ENCODE data around the gene GCSAM.
A peak's percentile ranks its signal among the peaks of the same experiment; 100 is the strongest.

GCSAM gene

GRCh38 chr3:112129925-112130637 is 3.0 kb downstream of the GCSAM start:
- DNase-seq (ENCODE audit: low spot score): no peak

GRCh38 chr3:112128843-112129727 is 4.0 kb downstream of the GCSAM start:
- DNase-seq (ENCODE audit: low spot score): peak; percentile 17

- DNase-seq (ENCODE audit: low spot score): no peak
Measured at GRCh38 chr3:112127522-112128494, 5.2 kb downstream of the GCSAM start.

- DNase-seq (ENCODE audit: low spot score): no peak
Measured at GRCh38 chr3:112126511-112126911, 6.5 kb downstream of the GCSAM start.

GRCh38 chr3:112124907-112125607 is 8.0 kb downstream of the GCSAM start:
- DNase-seq (ENCODE audit: low spot score): no peak

GRCh38 chr3:112123548-112123947 is 9.5 kb downstream of the GCSAM start:
- DNase-seq (ENCODE audit: low spot score): no peak

GRCh38 chr3:112122870-112123269 is 10.2 kb downstream of the GCSAM start:
- DNase-seq (ENCODE audit: low spot score): no peak

GRCh38 chr3:112121577-112122547 is 11.2 kb downstream of the GCSAM start:
- DNase-seq (ENCODE audit: low spot score): no peak

GRCh38 chr3:112119962-112120836 is 12.8 kb downstream of the GCSAM start:
- DNase-seq (ENCODE audit: low spot score): no peak

GRCh38 chr3:112117841-112118571 is 15.0 kb downstream of the GCSAM start:
- DNase-seq (ENCODE audit: low spot score): no peak

- DNase-seq (ENCODE audit: low spot score): no peak
Measured at GRCh38 chr3:112117415-112117814, 15.6 kb downstream of the GCSAM start.

- no peak for DNase-seq (ENCODE audit: low spot score)
Measured at GRCh38 chr3:112116748-112117186, 16.3 kb downstream of the GCSAM start.

- DNase-seq (ENCODE audit: low spot score): no peak
Measured at GRCh38 chr3:112115806-112116383, 17.2 kb downstream of the GCSAM start.

GRCh38 chr3:112115161-112115739 is 17.8 kb downstream of the GCSAM start:
- DNase-seq (ENCODE audit: low spot score): no peak

GRCh38 chr3:112114576-112115160 is 18.4 kb downstream of the GCSAM start:
- DNase-seq (ENCODE audit: low spot score): no peak

GRCh38 chr3:112111785-112112402 is 21.2 kb downstream of the GCSAM start:
- peak; percentile 77 for DNase-seq (ENCODE audit: low spot score)

GRCh38 chr3:112109322-112109721 is 23.7 kb downstream of the GCSAM start:
- no peak for DNase-seq (ENCODE audit: low spot score)

Measured in GM03348 (cell line).